ENCODE measurements around the gene VPS13D. TPM values are rescaled to one million over a fixed set of nuclear protein-coding genes. Genes with fewer than 3 reads are reported as not detected.

VPS13D gene
- total and polyA plus RNA-seq, 2 of the 4 experiments (the other 2 are of a cell fraction): 9.0 to 16.3 TPM

DNA sequence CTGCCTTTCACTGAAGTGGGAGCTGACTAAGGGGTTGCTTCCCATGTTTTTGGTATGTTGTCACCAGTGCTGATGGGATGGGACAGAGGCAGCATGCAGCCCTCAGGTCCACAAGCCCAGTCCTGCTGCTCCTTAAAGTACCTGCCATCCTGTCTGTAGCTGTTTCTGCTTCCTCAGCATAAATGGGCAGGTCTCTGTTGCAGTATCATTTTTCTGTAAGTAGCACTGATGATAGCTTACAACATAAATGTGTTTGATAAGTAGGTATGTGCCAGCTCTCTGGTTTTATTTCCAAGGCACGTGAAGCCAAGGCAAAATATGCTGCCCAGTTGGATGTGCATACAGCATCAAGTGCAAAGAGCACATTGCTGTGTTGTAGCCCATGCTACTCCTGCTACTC, 173.0 kb downstream of the VPS13D start:
- no peak overlapping the region for H4K91ac ChIP-seq (ENCODE audit: insufficient read depth, low read depth, low read length)
- no peaks in the 10 kb centered on the region for H3K9me3 ChIP-seq (ENCODE audit: control insufficient read depth, insufficient read depth, low read length)
- no peak overlapping the region for H2BK120ac ChIP-seq (ENCODE audit: low read depth, low read length)
- H2BK5ac ChIP-seq (ENCODE audit: low read depth, low read length, poor library complexity, severe bottlenecking): no peak overlapping the region
- H3K36me3 ChIP-seq (ENCODE audit: control insufficient read depth, insufficient read depth, low read length): peaks cover 21% of the 10 kb centered on the region
- no TSS peak for BruUV-seq (replicated peaks)
- H2AK5ac ChIP-seq (ENCODE audit: low read depth, low read length): no peak overlapping the region
- H3K23ac ChIP-seq (ENCODE audit: low read depth, low read length): no peak overlapping the region
- H2BK20ac ChIP-seq (ENCODE audit: low read depth, low read length): no peak overlapping the region
- H2AFZ ChIP-seq (replicated peaks; ENCODE audit: low read length, poor library complexity): no peak overlapping the region
- peaks cover 0 to 1% of the 10 kb centered on the region in 2 experiments; a peak in 1 of 4 replicates for H3K79me1 ChIP-seq (ENCODE audit: low read depth in 1 of 2, low read length in 2 of 2)
- WGBS, 2 experiments (ENCODE audit: extremely low coverage in 2 of 2, insufficient read length in 1 of 2): no CpG with 5 or more reads among the region's 1 CpG
- dilution Hi-C loops (cut with HindIII; ENCODE audit: low sequenced_read_pairs, unreplicated experiment) (no loop called here), in situ Hi-C loops (cut with MboI; ENCODE audit: low sequenced_read_pairs) (loop anchor here (25.0 kb wide), 1 partner anchor 209 kb away; the partner anchor contains the start of gene DHRS3), intact Hi-C loops (cut with micrococcal nuclease) (no loop called here)
- TF ChIP-seq CHD1 (IDR thresholded peaks at IDR 0.05; ENCODE audit: low read depth, low read length): no peak
- peak; percentile 81 for TF ChIP-seq MAFK (IDR thresholded peaks at IDR 0.05; ENCODE audit: low read depth, low read length)
- TF ChIP-seq SMC3 (IDR thresholded peaks at IDR 0.05; ENCODE audit: low read depth, low read length): no peak
- TF ChIP-seq NFE2L2 (IDR thresholded peaks at IDR 0.05; ENCODE audit: low read depth, low read length): no peak
- TF ChIP-seq FOS (IDR thresholded peaks at IDR 0.05; ENCODE audit: low read depth, low read length): no peak
- no peak for TF ChIP-seq MXI1 (IDR thresholded peaks at IDR 0.05; ENCODE audit: borderline replicate concordance, low read depth, low read length)
- no peak overlapping the region for H3K4me3 ChIP-seq (ENCODE audit: insufficient read depth, low read depth, low read length)
- H3K9me1 ChIP-seq (ENCODE audit: insufficient read depth, low read length): peaks cover 14% of the 10 kb centered on the region
- H4K20me1 ChIP-seq (ENCODE audit: insufficient read depth, low read length): no peaks in the 10 kb centered on the region
- H2BK15ac ChIP-seq (ENCODE audit: low read depth, low read length): no peak overlapping the region
- no peak overlapping the region for H4K5ac ChIP-seq (ENCODE audit: low read depth, low read length)
- H2AK9ac ChIP-seq (replicated peaks; ENCODE audit: low read depth, low read length, poor library complexity): no peak overlapping the region
- no peak overlapping the region for H3K4me2 ChIP-seq (ENCODE audit: low read depth, low read length)
- ChIA-PET POLR2A (ENCODE audit: unreplicated experiment) (interaction anchor here (0.6 kb wide), 1 partner anchor 192 kb away, joined by 4 read pairs; no protein-coding TSS in a partner anchor), CTCF (no interaction called here)
- DNase-seq: no peak
- H3K56ac ChIP-seq (ENCODE audit: extremely low read depth, insufficient read depth, low read length): no peak overlapping the region
- H3K4ac ChIP-seq (ENCODE audit: low read depth, low read length): no peak overlapping the region
- no peaks in the 10 kb centered on the region for H3K27me3 ChIP-seq (ENCODE audit: control insufficient read depth, insufficient read depth, low read length)
- H3K14ac ChIP-seq (replicated peaks; ENCODE audit: low read depth, low read length): no peak overlapping the region
- H3K4me1 ChIP-seq (ENCODE audit: control insufficient read depth, insufficient read depth, low read length): peaks cover 22% of the 10 kb centered on the region
- H4K8ac ChIP-seq (ENCODE audit: low read depth in 2 of 2, low read length in 2 of 2): no peak overlapping the region
- no peak overlapping the region for H3K18ac ChIP-seq (ENCODE audit: low read depth, low read length)
- H3K27ac ChIP-seq (ENCODE audit: insufficient read depth, low read length): no peak overlapping the region
- ATAC-seq (ENCODE audit: low read depth): no peak
- no peak overlapping the region for H3K9ac ChIP-seq (ENCODE audit: low read depth, low read length)
